A673 (cell line): Measurements from ENCODE around the gene NPC1. TPM values are rescaled to one million over a fixed set of nuclear protein-coding genes. Genes with fewer than 3 reads are reported as not detected.
"Not testable (repeated sequence)": the region's sequence is repeated elsewhere in the genome, so short reads cannot be mapped to it uniquely, and the experiment has no call there.

Experiments used
- BruUV-seq: library from RNA; stranded (reverse); fragments of 400-500 nt; replicated peaks from 2 replicates; lab custom pipeline; 2021; lab: Mats Ljungman, UMichigan
- CTCF ChIA-PET: fragments of 300-600 bp; sonication (Branson Sonifier 250); formaldehyde crosslinking; loops from one replicate; lab custom pipeline; 2022; ENCODE audit warnings: antibody characterized with exemption; lab: Charles Lee
- POLR2A ChIA-PET: fragments of 300-600 bp; sonication (Branson Sonifier 250); formaldehyde crosslinking; loops from one replicate; lab custom pipeline; 2022; ENCODE audit warnings: antibody characterized with exemption; ENCODE audit not compliant: low non-redundant PET; lab: Charles Lee
- DNase-seq: peaks from one replicate; pipeline ENCODE4 v3.0.0-alpha.2; 2015; ENCODE audit warnings: low spot score
- H3K27ac ChIP-seq: fragments of 200-600 bp; sonication (generic); 2 replicates; pipeline ENCODE4 v1.5.1; 2016; ENCODE audit warnings: mixed run types, low read depth, mild to moderate bottlenecking, mixed read lengths, antibody characterized with exemption, low read length; ENCODE audit not compliant: poor library complexity, severe bottlenecking
- H3K27me3 ChIP-seq: fragments of 200-600 bp; sonication (generic); replicated peaks from 2 replicates; pipeline ENCODE4 v1.6.1; 2017; ENCODE audit warnings: mixed run types, low read depth, mild to moderate bottlenecking, mixed read lengths, antibody characterized with exemption, low read length; ENCODE audit not compliant: insufficient read depth, poor library complexity
- H3K36me3 ChIP-seq: fragments of 200-600 bp; sonication (generic); 2 replicates; pipeline ENCODE4 v1.6.1; 2016; ENCODE audit warnings: mixed run types, mild to moderate bottlenecking, mixed read lengths, antibody characterized with exemption, low read length; ENCODE audit not compliant: insufficient read depth, poor library complexity, severe bottlenecking
- H3K4me1 ChIP-seq: fragments of 200-600 bp; sonication (generic); 2 replicates; pipeline ENCODE4 v1.6.1; 2017; ENCODE audit warnings: mixed run types, mild to moderate bottlenecking, mixed read lengths, antibody characterized with exemption, low read length; ENCODE audit not compliant: insufficient read depth, poor library complexity, severe bottlenecking
- H3K4me3 ChIP-seq: fragments of 200-600 bp; sonication (generic); 2 replicates; pipeline ENCODE4 v1.5.1; 2016; ENCODE audit warnings: low read depth, mixed run types, mild to moderate bottlenecking, mixed read lengths, low read length; ENCODE audit not compliant: poor library complexity, severe bottlenecking
- H3K9me3 ChIP-seq: fragments of 200-600 bp; sonication (generic); 2 replicates; pipeline ENCODE4 v1.6.1; 2016; ENCODE audit warnings: mixed run types, low read depth, mild to moderate bottlenecking, mixed read lengths, antibody characterized with exemption, low read length; ENCODE audit not compliant: poor library complexity, severe bottlenecking
- CTCF ChIP-seq: fragments of 300-800, 200-600 bp; sonication (generic); conservative IDR thresholded peaks from 2 replicates; pipeline ENCODE4 v1.5.1; 2017; ENCODE audit warnings: low read depth, mild to moderate bottlenecking, antibody characterized with exemption, low read length, moderate library complexity, mixed read lengths
- EZH2 ChIP-seq: fragments of 200-600 bp; sonication (generic); IDR thresholded peaks from 2 replicates; pipeline ENCODE4 v1.6.1; 2017; ENCODE audit warnings: borderline replicate concordance, low read depth, mild to moderate bottlenecking, mixed read lengths, antibody characterized with exemption, low read length; ENCODE audit not compliant: poor library complexity, severe bottlenecking
- intact Hi-C: fragments of 100-400 bp; cut with micrococcal nuclease; formaldehyde crosslinking; loops from one replicate; pipeline ENCODE4 v1.10.0; 2022; ENCODE audit not compliant: unreplicated experiment
- total RNA-seq: library from RNA; stranded (reverse); gene quantifications from 2 replicates; pipeline ENCODE4 v1.2.3, GENCODE V29; 2021

Gene NPC1
- total RNA-seq, 1 experiment from 2014 or later = 53.0 TPM

GRCh38 chr18:23616258-23616657, 30.0 kb upstream of the NPC1 start:
- BruUV-seq = no TSS peak
- intact Hi-C loops = no loop called here
- H3K9me3 ChIP-seq = no peaks in the 10 kb centered on the region
- ChIA-PET CTCF (no interaction called here), POLR2A (no interaction called here)
- DNase-seq = no peak
- H3K27ac ChIP-seq = no peak overlapping the region
- TF ChIP-seq CTCF (no peak), EZH2 (no peak)
- no peaks in the 10 kb centered on the region for H3K36me3 ChIP-seq
- no peak overlapping the region for H3K4me3 ChIP-seq
- no peaks in the 10 kb centered on the region for H3K4me1 ChIP-seq
- peaks cover 17% of the 10 kb centered on the region for H3K27me3 ChIP-seq

GRCh38 chr18:23614891-23615290, 28.6 kb upstream of the NPC1 start:
- H3K4me1 ChIP-seq = no peaks in the 10 kb centered on the region
- TF ChIP-seq CTCF (no peak), EZH2 (no peak)
- intact Hi-C loops = no loop called here
- no peak for DNase-seq
- H3K27me3 ChIP-seq = peaks cover 9% of the 10 kb centered on the region
- no TSS peak for BruUV-seq
- no peaks in the 10 kb centered on the region for H3K9me3 ChIP-seq
- ChIA-PET POLR2A (interaction anchor here (0.6 kb wide), 1 partner anchor 9 kb away, joined by 6 read pairs; no protein-coding TSS in a partner anchor), CTCF (interaction anchor here (0.6 kb wide), 2 partner anchors 16 to 303 kb away, joined by 3 to 5 read pairs; no protein-coding TSS in a partner anchor)
- no peak overlapping the region for H3K27ac ChIP-seq
- no peak overlapping the region for H3K4me3 ChIP-seq
- H3K36me3 ChIP-seq = no peaks in the 10 kb centered on the region

- ChIA-PET POLR2A (interaction anchor here (0.6 kb wide), 1 partner anchor 9 kb away, joined by 6 read pairs; no protein-coding TSS in a partner anchor), CTCF (interaction anchor here (0.6 kb wide), 2 partner anchors 16 to 304 kb away, joined by 3 to 5 read pairs; no protein-coding TSS in a partner anchor)
- no peaks in the 10 kb centered on the region for H3K4me1 ChIP-seq
- H3K27me3 ChIP-seq = peaks cover 4% of the 10 kb centered on the region
- H3K9me3 ChIP-seq = no peaks in the 10 kb centered on the region
- TF ChIP-seq EZH2 (no peak), CTCF (no peak)
- no peaks in the 10 kb centered on the region for H3K36me3 ChIP-seq
- no peak overlapping the region for H3K4me3 ChIP-seq
- intact Hi-C loops = no loop called here
- no peak for DNase-seq
- no peak overlapping the region for H3K27ac ChIP-seq
- no TSS peak for BruUV-seq
Observed at GRCh38 chr18:23614413-23614812, 28.1 kb upstream of the NPC1 start.

GRCh38 chr18:23613091-23613475, 26.8 kb upstream of the NPC1 start:
- H3K9me3 ChIP-seq, BruUV-seq, DNase-seq, H3K27me3 ChIP-seq, H3K4me3 ChIP-seq, H3K36me3 ChIP-seq, CTCF ChIA-PET, H3K27ac ChIP-seq, intact Hi-C loops, POLR2A ChIA-PET, H3K4me1 ChIP-seq: not testable (repeated sequence)
